HEK293T (cell line): ENCODE measurements around the gene SLAMF9.
"Not testable (repeated sequence)": the region's sequence is repeated elsewhere in the genome, so short reads cannot be mapped to it uniquely, and the experiment has no call there.

Experiments used
- CTCF ChIA-PET: fragments of 350-600 bp; formaldehyde crosslinking; extraction: SDS; loops from one replicate; lab custom pipeline; 2021; ENCODE audit warnings: antibody characterized with exemption, inconsistent platforms; lab: Yijun Ruan, JAX
- POLR2A ChIA-PET: fragments of 350-600 bp; formaldehyde crosslinking; extraction: SDS; loops from one replicate; lab custom pipeline; 2020; ENCODE audit warnings: antibody characterized with exemption, inconsistent platforms; lab: Yijun Ruan, JAX
- DNase-seq: peaks from one replicate; pipeline ENCODE4 v3.0.0; 2012; ENCODE audit warnings: mixed read lengths; ENCODE audit errors: extremely low spot score
- ARNT ChIP-seq: fragments of 450-650 bp; IDR thresholded peaks from 2 replicates; pipeline ENCODE4 v1.6.1; 2017; ENCODE audit warnings: mild to moderate bottlenecking
- BHLHE40 ChIP-seq: fragments of 450-650 bp; IDR thresholded peaks from 2 replicates; pipeline ENCODE4 v1.6.1; 2016; ENCODE audit warnings: mild to moderate bottlenecking, moderate library complexity, borderline replicate concordance
- CTBP1 ChIP-seq: fragments of 450-650 bp; IDR thresholded peaks from 2 replicates; pipeline ENCODE4 v1.6.1; 2016; ENCODE audit warnings: borderline replicate concordance
- ELF4 ChIP-seq: fragments of 450-650 bp; IDR thresholded peaks from 2 replicates; pipeline ENCODE4 v1.6.1; 2017; ENCODE audit warnings: antibody characterized with exemption
- FOXA1 ChIP-seq: fragments of 450-650 bp; IDR thresholded peaks from 2 replicates; pipeline ENCODE4 v1.6.1; 2016; ENCODE audit warnings: mild to moderate bottlenecking
- FOXK2 ChIP-seq: fragments of 450-650 bp; IDR thresholded peaks from 2 replicates; pipeline ENCODE4 v1.6.1; 2016; ENCODE audit warnings: mild to moderate bottlenecking
- FOXM1 ChIP-seq: fragments of 450-650 bp; IDR thresholded peaks from 2 replicates; pipeline ENCODE4 v1.6.1; 2017; ENCODE audit warnings: mild to moderate bottlenecking, borderline replicate concordance
- L3MBTL2 ChIP-seq: fragments of 450-650 bp; conservative IDR thresholded peaks from 2 replicates; pipeline ENCODE4 v1.6.1; 2016; ENCODE audit warnings: mild to moderate bottlenecking
- LEF1 ChIP-seq: fragments of 450-650 bp; IDR thresholded peaks from 2 replicates; pipeline ENCODE4 v1.6.1; 2017; ENCODE audit warnings: mild to moderate bottlenecking, borderline replicate concordance
- NFRKB ChIP-seq: fragments of 450-650 bp; IDR thresholded peaks from 2 replicates; pipeline ENCODE4 v1.6.1; 2016; ENCODE audit warnings: mild to moderate bottlenecking, moderate library complexity
- PKNOX1 ChIP-seq: fragments of 450-650 bp; IDR thresholded peaks from 2 replicates; pipeline ENCODE4 v1.6.1; 2016
- SP1 ChIP-seq: fragments of 450-650 bp; IDR thresholded peaks from 2 replicates; pipeline ENCODE4 v1.6.1; 2017
- SUZ12 ChIP-seq: fragments of 450-650 bp; IDR thresholded peaks from 2 replicates; pipeline ENCODE4 v1.6.1; 2016; ENCODE audit warnings: mild to moderate bottlenecking
- TARDBP ChIP-seq: fragments of 450-650 bp; IDR thresholded peaks from 2 replicates; pipeline ENCODE4 v1.6.1; 2016
- ZNF384 ChIP-seq: fragments of 450-650 bp; IDR thresholded peaks from 2 replicates; pipeline ENCODE4 v1.6.1; 2016

SLAMF9 gene

DNA sequence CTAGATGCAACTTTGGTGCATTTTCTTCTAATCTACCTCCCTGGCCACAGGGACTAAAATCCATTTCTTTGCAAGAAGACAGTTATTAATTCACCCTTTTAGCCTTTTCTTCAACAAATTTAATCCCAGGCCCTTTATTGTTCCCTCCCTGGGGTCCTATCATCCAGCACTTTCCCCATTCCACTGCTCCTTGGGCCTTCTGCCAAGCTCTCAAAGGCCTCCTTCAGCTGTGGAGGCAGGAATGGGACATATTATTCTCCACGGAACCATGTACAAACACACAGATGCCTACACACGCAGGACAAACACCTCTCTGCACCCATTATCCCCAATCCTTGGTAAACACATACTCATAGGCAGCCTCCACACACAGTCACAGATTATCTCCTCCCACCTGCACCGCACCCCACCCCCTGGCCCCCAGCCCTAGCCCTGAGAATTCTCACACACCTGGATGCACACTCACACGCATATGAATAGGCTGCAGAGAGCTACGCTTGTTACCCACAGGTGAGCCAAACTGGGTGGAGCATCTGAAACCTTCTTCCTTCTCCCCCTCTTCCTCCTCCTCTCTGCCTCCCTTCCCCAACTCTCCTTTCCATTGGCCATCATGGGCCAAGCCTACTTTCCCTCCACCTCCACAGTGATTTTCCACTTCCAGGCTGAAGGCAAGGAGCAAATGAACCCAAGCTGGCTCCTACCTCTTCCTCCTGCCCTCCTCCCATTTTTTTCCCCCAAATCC is 40.4 kb downstream of the SLAMF9 start:
- no peak for TF ChIP-seq CTBP1
- POLR2A ChIA-PET = interaction anchor here (1.2 kb wide), 1 partner anchor 11 kb away, joined by 6 read pairs; no protein-coding TSS in a partner anchor

DNA sequence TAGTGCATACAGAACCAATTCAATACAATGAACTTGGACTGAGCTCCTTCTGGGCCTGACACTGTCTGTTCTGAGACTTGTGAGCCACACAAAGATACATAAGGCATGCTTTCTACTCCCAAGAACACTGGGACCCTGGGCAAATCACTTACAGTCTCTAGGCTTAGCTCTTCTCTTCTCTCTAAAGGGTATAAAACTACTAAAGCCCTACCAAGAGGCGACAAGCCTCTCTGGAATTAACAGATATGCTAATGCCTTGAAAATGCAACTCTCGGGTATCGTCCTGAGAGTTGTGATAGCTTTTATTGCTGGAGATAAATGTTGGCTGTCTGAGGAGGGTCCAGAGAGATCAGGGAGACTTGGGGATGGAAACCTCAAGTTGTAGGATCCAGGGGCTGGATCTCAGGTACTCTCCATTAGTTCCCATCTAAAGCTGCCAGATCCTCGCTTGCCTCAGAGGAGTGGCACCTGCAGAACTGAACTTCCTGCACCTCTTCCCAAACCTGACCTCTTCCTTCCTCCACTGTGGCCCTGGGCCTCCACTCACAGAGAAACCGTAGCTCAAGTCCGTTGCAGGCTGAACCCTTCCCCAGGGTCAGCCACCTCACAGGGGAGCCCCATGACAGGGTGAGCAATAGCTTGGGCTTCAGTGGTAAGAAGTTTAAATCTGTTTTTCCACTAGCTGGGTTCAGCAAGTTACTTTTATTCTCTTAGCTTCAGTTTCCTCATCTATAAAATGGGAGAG is 42.5 kb downstream of the SLAMF9 start:
- ChIA-PET POLR2A (interaction anchor here (0.9 kb wide), 1 partner anchor 14 kb away, joined by 4 read pairs; the partner anchor contains the start of gene TAGLN2), CTCF (no interaction called here)
- DNase-seq = no peak
- TF ChIP-seq ARNT (no peak), L3MBTL2 (no peak), CTBP1 (no peak), FOXK2 (no peak), TARDBP (no peak), FOXA1 (no peak), ZNF384 (no peak), LEF1 (no peak), PKNOX1 (no peak), ELF4 (no peak)

More for the DNA sequence above, 40.4 kb downstream of the SLAMF9 start:
- CTCF ChIA-PET = no interaction called here
- no peak for DNase-seq

- TF ChIP-seq LEF1 (no peak), NFRKB (no peak), PKNOX1 (no peak), SUZ12 (no peak), ELF4 (no peak), FOXM1 (no peak), FOXA1 (no peak), BHLHE40 (no peak), SP1 (no peak), FOXK2 (no peak), TARDBP (no peak)
- no peak for DNase-seq
- ChIA-PET CTCF (no interaction called here), POLR2A (interaction anchor here (0.7 to 1.6 kb wide), 2 partner anchors 17 to 116 kb away, joined by 3 to 5 read pairs; partner anchors contain the start of gene TAGLN2)
These were observed 45.8 kb downstream of the SLAMF9 start for GRCh38 chr1:159908031-159908940.

GRCh38 chr1:159906960-159907359 is 47.1 kb downstream of the SLAMF9 start:
- CTCF ChIA-PET = no interaction called here
- no peak for TF ChIP-seq TARDBP
- TF ChIP-seq ZNF384 = no peak
- TF ChIP-seq ELF4 = no peak
- TF ChIP-seq FOXA1 = no peak
- no peak for TF ChIP-seq BHLHE40
- TF ChIP-seq LEF1 = no peak
- no peak for TF ChIP-seq PKNOX1
- TF ChIP-seq ARNT = no peak
- no peak for TF ChIP-seq SUZ12
- no peak for TF ChIP-seq FOXK2
- TF ChIP-seq SP1 = no peak
- TF ChIP-seq CTBP1 = no peak
- POLR2A ChIA-PET = interaction anchor here (1.6 kb wide), 1 partner anchor 18 kb away, joined by 5 read pairs; the partner anchor contains the start of gene TAGLN2
- no peak for DNase-seq

- POLR2A ChIA-PET, CTCF ChIA-PET, DNase-seq: not testable (repeated sequence)
These were observed 50.0 kb downstream of the SLAMF9 start for GRCh38 chr1:159904036-159904435.

DNA sequence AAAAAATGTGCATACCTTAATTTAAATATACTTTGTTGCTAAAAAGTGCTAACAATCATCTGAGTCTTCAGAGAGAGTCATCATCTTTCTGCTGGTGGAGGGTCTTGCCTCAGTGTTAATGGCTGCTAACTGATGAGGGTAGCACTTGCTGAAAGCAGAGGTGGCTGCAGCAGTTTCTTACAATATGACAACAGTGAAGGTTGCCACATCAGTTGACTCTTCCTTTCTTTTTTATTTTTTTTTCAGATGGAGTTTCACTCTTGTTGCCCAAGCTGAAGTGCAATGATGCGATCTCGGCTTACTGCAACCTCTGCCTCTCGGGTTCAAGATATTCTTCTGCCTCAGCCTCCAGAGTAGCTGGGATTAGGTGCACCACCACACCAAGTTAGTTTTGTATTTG is 51.5 kb downstream of the SLAMF9 start:
- TF ChIP-seq FOXM1 (no peak), L3MBTL2 (no peak), TARDBP (no peak), BHLHE40 (no peak)
- no peak for DNase-seq
- CTCF ChIA-PET = no interaction called here
- POLR2A ChIA-PET = no interaction called here
